ENCODE data around the gene RAE1.

Gene RAE1

GRCh38 chr20:57361517-57361916, 10.5 kb downstream of the RAE1 start:
- Mint-ChIP-seq H3K27ac (no peak overlapping the region), H3K9me3 (no peaks in the 10 kb centered on the region), H3K27me3 (ENCODE audit: low read depth) (no peaks in the 10 kb centered on the region), H3K36me3 (ENCODE audit: low read depth) (peaks cover 28% of the 10 kb centered on the region), H3K4me3 (no peak overlapping the region), H3K4me1 (no peaks in the 10 kb centered on the region)
- TF ChIP-seq CTCF (IDR thresholded peaks at IDR 0.05; ENCODE audit: unreplicated experiment in 3 of 3): no peak

GRCh38 chr20:57364451-57364850, 13.4 kb downstream of the RAE1 start:
- H3K4me3 Mint-ChIP-seq: no peak overlapping the region
- H3K4me1 Mint-ChIP-seq: no peaks in the 10 kb centered on the region
- no peak overlapping the region for H3K27ac Mint-ChIP-seq
- no peaks in the 10 kb centered on the region for H3K27me3 Mint-ChIP-seq (ENCODE audit: low read depth)
- H3K9me3 Mint-ChIP-seq: no peaks in the 10 kb centered on the region
- H3K36me3 Mint-ChIP-seq (ENCODE audit: low read depth): peaks cover 48% of the 10 kb centered on the region
- no peak for TF ChIP-seq CTCF (IDR thresholded peaks at IDR 0.05; ENCODE audit: unreplicated experiment in 3 of 3)

GRCh38 chr20:57369596-57369995, 18.5 kb downstream of the RAE1 start:
- Mint-ChIP-seq H3K36me3 (ENCODE audit: low read depth) (peaks cover 78% of the 10 kb centered on the region), H3K27me3 (ENCODE audit: low read depth) (no peaks in the 10 kb centered on the region), H3K9me3 (no peaks in the 10 kb centered on the region), H3K4me1 (no peaks in the 10 kb centered on the region), H3K27ac (no peak overlapping the region), H3K4me3 (no peak overlapping the region)
- no peak for TF ChIP-seq CTCF (IDR thresholded peaks at IDR 0.05; ENCODE audit: unreplicated experiment in 3 of 3)

GRCh38 chr20:57370316-57370715, 19.3 kb downstream of the RAE1 start:
- Mint-ChIP-seq H3K36me3 (ENCODE audit: low read depth) (peaks cover 79% of the 10 kb centered on the region), H3K27me3 (ENCODE audit: low read depth) (no peaks in the 10 kb centered on the region), H3K4me1 (no peaks in the 10 kb centered on the region)

GRCh38 chr20:57371363-57371762, 20.3 kb downstream of the RAE1 start:
- no peak for TF ChIP-seq CTCF (IDR thresholded peaks at IDR 0.05; ENCODE audit: unreplicated experiment in 3 of 3)
- Mint-ChIP-seq H3K36me3 (ENCODE audit: low read depth) (peaks cover 80% of the 10 kb centered on the region), H3K27me3 (ENCODE audit: low read depth) (no peaks in the 10 kb centered on the region)

More at GRCh38 chr20:57370316-57370715, 19.3 kb downstream of the RAE1 start:
- Mint-ChIP-seq H3K4me3 (no peak overlapping the region), H3K27ac (no peak overlapping the region), H3K9me3 (no peaks in the 10 kb centered on the region)
- TF ChIP-seq CTCF (IDR thresholded peaks at IDR 0.05; ENCODE audit: unreplicated experiment in 3 of 3): no peak

GRCh38 chr20:57372157-57372556, 21.1 kb downstream of the RAE1 start:
- no peak for TF ChIP-seq CTCF (IDR thresholded peaks at IDR 0.05; ENCODE audit: unreplicated experiment in 3 of 3)
- Mint-ChIP-seq H3K36me3 (ENCODE audit: low read depth) (peaks cover 80% of the 10 kb centered on the region), H3K4me3 (no peak overlapping the region), H3K27ac (no peak overlapping the region), H3K4me1 (no peaks in the 10 kb centered on the region), H3K27me3 (ENCODE audit: low read depth) (no peaks in the 10 kb centered on the region), H3K9me3 (no peaks in the 10 kb centered on the region)

More at GRCh38 chr20:57371363-57371762, 20.3 kb downstream of the RAE1 start:
- no peak overlapping the region for H3K27ac Mint-ChIP-seq
- H3K9me3 Mint-ChIP-seq: no peaks in the 10 kb centered on the region
- no peak overlapping the region for H3K4me3 Mint-ChIP-seq
- no peaks in the 10 kb centered on the region for H3K4me1 Mint-ChIP-seq

Measured in nephron (organoid).